ENCODE data around the gene METTL18.

METTL18 gene

DNA sequence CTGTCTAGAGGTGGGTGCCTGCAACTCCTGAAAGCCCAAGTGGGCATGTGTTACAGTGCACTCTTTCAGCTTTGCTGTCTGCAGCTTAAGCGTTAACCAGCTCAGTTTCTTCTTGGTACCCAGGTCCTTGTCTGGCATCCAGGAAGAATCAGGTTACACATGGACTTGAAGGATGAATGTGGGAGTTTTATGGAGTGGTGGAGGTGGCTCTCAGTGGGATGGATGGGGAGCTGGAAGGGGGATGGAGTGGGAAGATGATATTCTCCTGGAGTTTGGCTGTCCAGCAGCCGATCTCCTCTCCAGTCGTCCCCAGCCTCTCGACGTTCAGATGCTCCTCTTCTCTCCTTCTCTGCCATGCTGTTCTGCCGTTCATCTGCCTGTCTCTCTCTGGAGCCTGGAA, 9.4 kb downstream of the METTL18 start:
- Histone ChIP-seq H3K27me3 (ENCODE audit: insufficient read depth, low read length) (0 out of 2 replicates have a peak, but pooled peaks cover 3% of the 10 kb centered on the region), H3K9me3 (ENCODE audit: insufficient read depth, low read depth, low read length) (no peaks in the 10 kb centered on the region), H3K9ac (ENCODE audit: low read depth, low read length) (no peak overlapping the region), H3K36me3 (ENCODE audit: insufficient read depth, low read length) (no peaks in the 10 kb centered on the region), H3K27ac (ENCODE audit: low read depth, low read length) (no peak overlapping the region), H3K4me1 (ENCODE audit: insufficient read depth, low read length) (peaks cover 11% of the 10 kb centered on the region), H3K4me3 (ENCODE audit: low read length) (no peak overlapping the region)
- WGBS = 94% methylated on average over 2 of the region's 6 CpGs

DNA sequence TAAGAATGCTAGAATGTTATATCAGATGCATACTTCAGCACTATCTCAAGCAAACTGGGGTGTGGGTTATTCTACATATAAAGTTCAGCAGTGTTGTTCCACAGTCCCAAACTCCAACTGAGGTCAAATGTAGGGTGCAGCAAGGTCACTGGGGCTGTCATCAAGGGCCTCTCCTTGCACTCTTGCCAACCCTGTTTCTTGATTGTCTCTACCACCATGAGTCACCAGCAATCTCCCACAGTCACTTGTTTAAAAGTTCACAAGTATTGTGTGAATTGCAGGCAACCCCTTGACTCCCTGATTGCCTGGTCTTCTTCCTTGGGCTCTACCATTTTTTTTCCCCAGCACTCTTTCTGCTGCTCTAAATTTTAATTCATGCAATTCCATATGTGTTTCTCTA, 10.6 kb downstream of the METTL18 start:
- Histone ChIP-seq H3K36me3 (ENCODE audit: insufficient read depth, low read length) (no peaks in the 10 kb centered on the region), H3K9ac (ENCODE audit: low read depth, low read length) (no peak overlapping the region), H3K4me3 (ENCODE audit: low read length) (no peak overlapping the region), H3K27me3 (ENCODE audit: insufficient read depth, low read length) (0 out of 2 replicates have a peak, but pooled peaks cover 3% of the 10 kb centered on the region), H3K4me1 (ENCODE audit: insufficient read depth, low read length) (peaks cover 19% of the 10 kb centered on the region), H3K9me3 (ENCODE audit: insufficient read depth, low read depth, low read length) (no peaks in the 10 kb centered on the region), H3K27ac (ENCODE audit: low read depth, low read length) (no peak overlapping the region)

DNA sequence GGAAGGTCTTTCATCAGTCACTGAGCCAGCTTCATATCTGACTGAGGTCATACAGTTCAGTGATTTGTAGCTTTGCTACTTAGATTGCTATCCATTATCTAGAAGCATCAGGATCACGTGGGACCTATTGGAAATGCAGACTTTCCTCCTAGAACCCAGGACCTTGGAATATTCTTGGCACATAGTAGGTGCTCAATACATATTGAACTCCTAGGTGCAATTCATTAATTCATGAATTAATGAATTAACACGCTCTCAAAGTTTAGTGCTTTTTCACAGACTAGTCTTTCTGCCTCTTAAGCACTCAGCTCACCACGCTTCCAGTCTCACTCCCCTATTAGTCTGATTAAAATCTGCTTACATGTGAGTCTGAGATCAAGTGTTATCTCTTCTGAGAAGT, 12.1 kb downstream of the METTL18 start:
- Histone ChIP-seq H3K27ac (ENCODE audit: low read depth, low read length) (no peak overlapping the region), H3K27me3 (ENCODE audit: insufficient read depth, low read length) (0 out of 2 replicates have a peak, but pooled peaks cover 3% of the 10 kb centered on the region), H3K9ac (ENCODE audit: low read depth, low read length) (no peak overlapping the region), H3K4me1 (ENCODE audit: insufficient read depth, low read length) (peaks cover 19% of the 10 kb centered on the region), H3K9me3 (ENCODE audit: insufficient read depth, low read depth, low read length) (no peaks in the 10 kb centered on the region), H3K4me3 (ENCODE audit: low read length) (no peak overlapping the region), H3K36me3 (ENCODE audit: insufficient read depth, low read length) (no peaks in the 10 kb centered on the region)
- 89% methylated on average over 3 of the region's 3 CpGs for WGBS

DNA sequence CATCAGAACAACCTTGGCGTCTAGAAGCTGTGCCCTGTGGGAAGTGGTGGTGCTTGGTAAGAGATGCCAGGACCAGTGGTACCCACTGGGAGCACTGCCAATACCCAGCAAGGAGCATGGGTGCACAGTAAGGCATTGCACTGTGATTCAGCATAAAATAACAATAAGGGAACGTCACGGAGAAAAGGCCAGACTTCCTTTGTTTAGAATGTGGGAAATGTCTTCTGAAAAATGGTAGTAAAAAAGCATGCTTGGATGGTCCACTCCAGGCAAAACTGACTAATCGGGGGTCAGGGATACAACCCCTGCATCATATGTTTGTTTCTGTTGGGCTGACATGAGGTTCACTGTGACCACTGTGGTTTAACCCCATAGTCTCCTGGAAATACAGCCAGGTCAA, 14.7 kb downstream of the METTL18 start:
- no peak overlapping the region for H3K4me3 ChIP-seq (ENCODE audit: low read length)
- H3K9me3 ChIP-seq (ENCODE audit: insufficient read depth, low read depth, low read length) = no peaks in the 10 kb centered on the region
- peaks cover 23% of the 10 kb centered on the region for H3K4me1 ChIP-seq (ENCODE audit: insufficient read depth, low read length)
- H3K36me3 ChIP-seq (ENCODE audit: insufficient read depth, low read length) = no peaks in the 10 kb centered on the region
- H3K27me3 ChIP-seq (ENCODE audit: insufficient read depth, low read length) = no peaks in the 10 kb centered on the region
- no peak overlapping the region; the same call in 1 of the 2 replicates for H3K9ac ChIP-seq (ENCODE audit: low read depth, low read length)
- H3K27ac ChIP-seq (ENCODE audit: low read depth, low read length) = peak overlapping the region; percentile 2; the same call in 1 of the 2 replicates
- WGBS = 89% methylated on average over 4 of the region's 4 CpGs

DNA sequence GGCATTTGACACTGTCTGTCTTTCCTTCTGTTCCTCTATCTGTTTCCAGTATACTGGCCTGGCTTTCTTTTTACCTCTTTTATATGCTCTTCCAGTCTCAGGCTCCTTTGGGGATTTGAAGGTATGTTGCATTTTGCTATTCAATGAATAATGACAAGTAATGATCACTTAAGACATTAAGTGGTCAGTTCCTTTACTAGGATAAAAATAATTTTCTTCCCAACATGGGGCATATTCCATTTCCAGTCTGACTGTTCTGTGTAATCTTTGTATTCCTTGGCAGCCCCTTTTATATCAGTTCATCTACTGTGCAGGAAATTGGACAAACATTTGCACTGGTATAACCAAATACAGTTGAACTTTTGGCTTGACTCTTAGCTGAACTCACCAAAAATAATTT, 15.6 kb downstream of the METTL18 start:
- Histone ChIP-seq H3K9ac (ENCODE audit: low read depth, low read length) (no peak overlapping the region), H3K36me3 (ENCODE audit: insufficient read depth, low read length) (no peaks in the 10 kb centered on the region), H3K27ac (ENCODE audit: low read depth, low read length) (no peak overlapping the region), H3K4me1 (ENCODE audit: insufficient read depth, low read length) (peaks cover 23% of the 10 kb centered on the region), H3K9me3 (ENCODE audit: insufficient read depth, low read depth, low read length) (no peaks in the 10 kb centered on the region), H3K4me3 (ENCODE audit: low read length) (no peak overlapping the region), H3K27me3 (ENCODE audit: insufficient read depth, low read length) (no peaks in the 10 kb centered on the region)

DNA sequence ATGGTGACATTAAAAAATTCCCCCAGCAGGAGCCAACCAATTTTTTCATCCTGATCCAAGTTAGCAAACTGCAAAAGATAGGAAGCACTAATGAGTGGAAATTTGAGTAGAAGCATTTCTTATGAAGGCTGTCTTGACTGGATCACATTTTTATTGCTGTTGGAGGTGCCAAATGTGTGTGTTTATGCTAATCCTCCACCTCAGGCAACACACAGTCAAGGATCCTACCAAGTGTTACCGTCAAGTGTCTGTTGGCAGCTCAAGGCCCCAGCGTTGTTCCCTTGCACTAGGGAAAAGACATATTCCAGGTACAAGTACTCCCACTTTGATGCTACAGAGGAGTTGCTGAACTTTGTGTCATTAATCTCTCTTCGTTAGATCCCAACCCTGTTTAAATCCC, 18.3 kb downstream of the METTL18 start:
- H3K9ac ChIP-seq (ENCODE audit: low read depth, low read length) = no peak overlapping the region
- H3K4me1 ChIP-seq (ENCODE audit: insufficient read depth, low read length) = peaks cover 23% of the 10 kb centered on the region
- WGBS = 84% methylated on average over 3 of the region's 3 CpGs
- H3K4me3 ChIP-seq (ENCODE audit: low read length) = no peak overlapping the region
- no peaks in the 10 kb centered on the region for H3K27me3 ChIP-seq (ENCODE audit: insufficient read depth, low read length)
- H3K9me3 ChIP-seq (ENCODE audit: insufficient read depth, low read depth, low read length) = no peaks in the 10 kb centered on the region
- H3K27ac ChIP-seq (ENCODE audit: low read depth, low read length) = no peak overlapping the region
- no peaks in the 10 kb centered on the region for H3K36me3 ChIP-seq (ENCODE audit: insufficient read depth, low read length)

DNA sequence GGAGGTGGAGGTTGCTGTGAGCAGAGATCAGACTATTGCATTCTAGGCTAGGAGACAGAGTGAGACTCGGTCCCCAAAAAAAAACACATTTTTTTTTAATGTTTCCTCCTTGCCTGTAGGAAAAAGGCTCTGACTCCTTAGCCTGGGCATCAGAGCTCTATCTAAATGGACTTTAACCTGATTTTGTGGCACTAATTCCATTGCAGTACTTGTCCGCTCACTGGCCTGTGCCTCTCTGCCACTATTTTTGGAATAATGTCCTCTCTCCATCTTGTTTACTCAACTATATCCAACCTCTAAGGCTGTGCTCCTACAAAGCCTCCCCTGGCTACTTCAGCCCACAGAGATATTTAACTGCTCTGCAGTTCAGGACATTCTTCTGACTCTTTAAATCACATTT, 26.5 kb downstream of the METTL18 start:
- H3K36me3 ChIP-seq (ENCODE audit: insufficient read depth, low read length) = no peaks in the 10 kb centered on the region
- H3K4me3 ChIP-seq (ENCODE audit: low read length) = no peak overlapping the region
- no peak overlapping the region for H3K27ac ChIP-seq (ENCODE audit: low read depth, low read length)
- no peaks in the 10 kb centered on the region for H3K4me1 ChIP-seq (ENCODE audit: insufficient read depth, low read length)
- no peaks in the 10 kb centered on the region for H3K27me3 ChIP-seq (ENCODE audit: insufficient read depth, low read length)
- no peaks in the 10 kb centered on the region for H3K9me3 ChIP-seq (ENCODE audit: insufficient read depth, low read depth, low read length)
- H3K9ac ChIP-seq (ENCODE audit: low read depth, low read length) = no peak overlapping the region
- WGBS = 90% methylated on average over 2 of the region's 2 CpGs

DNA sequence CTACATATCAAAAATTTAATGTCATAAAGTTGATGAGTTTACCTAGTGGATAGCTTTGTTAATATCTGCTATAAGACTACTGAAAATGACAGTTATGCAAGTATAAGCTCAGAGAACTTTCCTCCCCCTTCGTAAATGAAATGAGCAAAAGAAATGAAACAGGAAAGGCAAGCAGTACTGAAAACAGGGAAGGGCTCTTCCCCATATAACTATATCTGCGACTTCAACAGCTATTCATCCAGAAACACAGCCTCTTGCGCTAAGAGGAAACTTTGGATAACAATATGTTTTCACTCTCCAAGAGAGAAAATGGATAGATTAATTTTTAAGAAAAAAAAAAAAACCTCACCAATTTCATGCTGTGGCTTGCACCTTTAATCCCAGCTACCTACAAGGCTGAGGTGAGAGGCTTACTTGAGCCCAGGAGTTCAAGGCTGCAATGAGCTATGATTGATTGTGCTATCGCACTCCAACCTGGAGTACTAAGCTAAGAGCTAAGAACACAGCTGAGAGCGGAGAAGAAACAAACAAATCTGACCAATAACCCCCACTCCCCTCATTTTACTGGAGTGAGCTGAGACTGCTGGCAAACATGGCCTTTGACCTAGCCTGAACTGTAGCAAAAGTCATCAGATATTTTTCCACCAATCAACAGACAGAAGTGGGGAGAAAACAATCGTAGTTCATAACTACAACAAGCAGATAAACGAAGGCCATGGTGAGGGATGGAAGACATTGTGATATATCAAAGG, 29.0 kb downstream of the METTL18 start:
- Histone ChIP-seq H3K4me1 (ENCODE audit: insufficient read depth, low read length) (no peaks in the 10 kb centered on the region), H3K27me3 (ENCODE audit: insufficient read depth, low read length) (no peaks in the 10 kb centered on the region), H3K27ac (ENCODE audit: low read depth, low read length) (no peak overlapping the region), H3K4me3 (ENCODE audit: low read length) (no peak overlapping the region), H3K9me3 (ENCODE audit: insufficient read depth, low read depth, low read length) (no peaks in the 10 kb centered on the region), H3K36me3 (ENCODE audit: insufficient read depth, low read length) (no peaks in the 10 kb centered on the region), H3K9ac (ENCODE audit: low read depth, low read length) (no peak overlapping the region)
- 95% methylated on average over 2 of the region's 7 CpGs for WGBS

DNA sequence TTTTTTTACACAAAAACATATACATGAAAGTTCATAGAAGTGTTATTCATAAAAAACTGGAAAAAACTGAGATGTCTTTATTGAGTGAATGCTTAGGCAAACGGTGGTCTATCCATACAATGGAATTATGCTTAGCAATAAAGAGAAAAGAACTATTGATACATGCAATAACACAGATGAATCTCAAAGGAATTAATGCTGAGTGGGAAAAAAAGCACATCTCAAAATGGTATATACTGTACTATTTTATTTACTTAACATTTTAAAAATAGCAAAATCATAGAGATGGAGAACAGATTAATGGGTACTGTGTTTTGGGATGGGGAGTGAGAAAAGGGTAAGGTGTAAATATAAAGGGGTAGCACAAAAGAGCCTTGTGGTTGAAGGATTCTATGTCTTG, 29.8 kb downstream of the METTL18 start:
- Histone ChIP-seq H3K9me3 (ENCODE audit: insufficient read depth, low read depth, low read length) (no peaks in the 10 kb centered on the region; the same call in 1 of the 2 replicates), H3K27me3 (ENCODE audit: insufficient read depth, low read length) (no peaks in the 10 kb centered on the region), H3K9ac (ENCODE audit: low read depth, low read length) (no peak overlapping the region), H3K27ac (ENCODE audit: low read depth, low read length) (no peak overlapping the region), H3K4me1 (ENCODE audit: insufficient read depth, low read length) (no peaks in the 10 kb centered on the region), H3K36me3 (ENCODE audit: insufficient read depth, low read length) (no peaks in the 10 kb centered on the region), H3K4me3 (ENCODE audit: low read length) (no peak overlapping the region)
- whole genome bisulfite sequencing = no CpG with 5 or more reads among the region's 1 CpG

DNA sequence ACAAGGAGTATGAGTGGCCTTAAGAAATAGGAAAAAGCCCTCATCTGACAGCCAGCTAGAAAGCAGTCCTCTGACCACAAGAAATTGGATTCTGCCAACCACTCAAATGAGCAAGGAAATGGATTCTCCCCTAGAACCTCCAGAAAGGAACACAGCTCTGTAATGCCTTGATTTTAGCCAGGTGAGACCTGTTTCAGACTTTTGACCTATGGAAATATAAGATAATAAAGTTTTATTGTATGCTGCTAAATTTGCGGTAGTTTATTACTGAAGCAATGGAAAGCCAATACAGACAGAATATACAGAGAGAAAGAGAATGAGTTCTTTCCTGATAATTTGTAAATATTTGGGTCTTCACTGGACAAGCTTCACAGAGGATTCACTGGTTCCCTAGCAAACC, 32.0 kb downstream of the METTL18 start:
- WGBS = 88% methylated on average over 1 of the region's 1 CpG
- H3K27ac ChIP-seq (ENCODE audit: low read depth, low read length) = no peak overlapping the region
- H3K36me3 ChIP-seq (ENCODE audit: insufficient read depth, low read length) = no peaks in the 10 kb centered on the region
- peaks cover 6% of the 10 kb centered on the region for H3K9me3 ChIP-seq (ENCODE audit: insufficient read depth, low read depth, low read length)
- no peaks in the 10 kb centered on the region for H3K4me1 ChIP-seq (ENCODE audit: insufficient read depth, low read length)
- no peak overlapping the region for H3K4me3 ChIP-seq (ENCODE audit: low read length)
- H3K27me3 ChIP-seq (ENCODE audit: insufficient read depth, low read length) = no peaks in the 10 kb centered on the region
- H3K9ac ChIP-seq (ENCODE audit: low read depth, low read length) = no peak overlapping the region

DNA sequence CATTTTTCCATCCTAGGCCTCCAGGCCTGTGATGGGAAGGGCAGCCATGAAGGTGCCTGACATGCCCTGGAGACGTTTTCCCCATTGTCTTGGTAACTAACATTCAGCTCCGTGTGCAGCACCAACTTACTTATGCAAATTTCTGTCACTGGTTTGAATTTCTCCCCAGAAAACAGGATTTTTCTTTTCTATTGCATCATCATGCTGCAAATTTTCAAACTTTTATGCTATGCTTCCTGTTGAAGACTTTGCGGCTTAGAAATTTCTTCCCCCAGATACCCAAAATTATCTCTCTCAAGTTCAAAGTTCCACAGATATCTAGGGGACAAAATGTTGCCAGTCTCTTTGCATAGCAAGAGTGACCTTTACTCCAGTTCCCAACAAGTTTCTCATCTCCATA, 35.7 kb downstream of the METTL18 start:
- no peaks in the 10 kb centered on the region for H3K27me3 ChIP-seq (ENCODE audit: insufficient read depth, low read length)
- H3K27ac ChIP-seq (ENCODE audit: low read depth, low read length) = no peak overlapping the region
- no peaks in the 10 kb centered on the region for H3K36me3 ChIP-seq (ENCODE audit: insufficient read depth, low read length)
- H3K9me3 ChIP-seq (ENCODE audit: insufficient read depth, low read depth, low read length) = peaks cover 6% of the 10 kb centered on the region
- 89% methylated on average over 3 of the region's 3 CpGs for WGBS
- no peaks in the 10 kb centered on the region for H3K4me1 ChIP-seq (ENCODE audit: insufficient read depth, low read length)
- H3K4me3 ChIP-seq (ENCODE audit: low read length) = no peak overlapping the region
- no peak overlapping the region for H3K9ac ChIP-seq (ENCODE audit: low read depth, low read length)

DNA sequence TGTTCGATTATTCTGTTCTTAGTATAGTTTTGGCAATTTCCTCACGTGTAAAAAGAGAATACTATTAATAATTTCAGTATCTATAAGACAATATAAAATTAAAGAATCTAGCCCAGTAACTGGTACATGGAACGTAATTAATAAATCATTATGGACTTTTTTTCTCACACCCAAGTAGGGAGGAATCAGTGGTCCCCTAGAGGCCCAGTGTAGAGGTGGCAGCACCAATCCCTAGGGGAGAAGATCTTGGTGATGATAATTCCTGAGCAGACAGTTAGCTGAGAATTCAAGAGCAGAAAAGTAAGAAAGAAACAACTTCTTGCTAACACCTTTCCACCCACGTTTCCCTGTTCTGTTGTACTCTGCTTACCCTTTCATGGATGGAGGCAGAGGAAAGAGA, 41.2 kb downstream of the METTL18 start:
- Histone ChIP-seq H3K9ac (ENCODE audit: low read depth, low read length) (no peak overlapping the region), H3K36me3 (ENCODE audit: insufficient read depth, low read length) (no peaks in the 10 kb centered on the region), H3K27me3 (ENCODE audit: insufficient read depth, low read length) (no peaks in the 10 kb centered on the region), H3K4me3 (ENCODE audit: low read length) (no peak overlapping the region), H3K4me1 (ENCODE audit: insufficient read depth, low read length) (no peaks in the 10 kb centered on the region), H3K27ac (ENCODE audit: low read depth, low read length) (no peak overlapping the region), H3K9me3 (ENCODE audit: insufficient read depth, low read depth, low read length) (peaks cover 1% of the 10 kb centered on the region)
- WGBS = 71% methylated on average over 1 of the region's 4 CpGs

All from HUES64 (cell line).